Fibroblast of the aortic adventitia (primary cell): ENCODE results near the gene TRPM1. TPM values are rescaled to one million over a fixed set of nuclear protein-coding genes. Genes with fewer than 3 reads are reported as not detected.

Experiments
- DNase-seq: peaks from one replicate; pipeline ENCODE4 v3.0.0-alpha.2; 2010; ENCODE audit warnings: low read depth
- H3K4me3 ChIP-seq: 2 replicates; pipeline ENCODE4 v1.5.1; 2011; ENCODE audit warnings: low read depth, mild to moderate bottlenecking, control low read depth, low read length, moderate library complexity
- CTCF ChIP-seq: IDR thresholded peaks from 2 replicates; pipeline ENCODE4 v1.5.1; 2011; ENCODE audit warnings: mild to moderate bottlenecking, low read length, control low read depth, inconsistent platforms; ENCODE audit not compliant: insufficient read depth
- total RNA-seq: library from RNA; depleted of rRNA; stranded (reverse); fragments of >200 nt; gene quantifications from 2 replicates; pipeline ENCODE4 v1.2.3, GENCODE V29; 2012; ENCODE audit warnings: low replicate concordance

TRPM1 gene
- total RNA-seq, 1 donor, result not detected

GRCh38 chr15:31147456-31147855, 45.9 kb upstream of the TRPM1 start:
- no peak for TF ChIP-seq CTCF
- DNase-seq, result no peak
- no peak overlapping the region for H3K4me3 ChIP-seq

- peak; percentile 63 for DNase-seq
- no peak overlapping the region for H3K4me3 ChIP-seq
Measured at GRCh38 chr15:31145271-31145911, 43.9 kb upstream of the TRPM1 start.

GRCh38 chr15:31141792-31142191, 40.3 kb upstream of the TRPM1 start:
- no peak for DNase-seq
- no peak overlapping the region for H3K4me3 ChIP-seq
- no peak for TF ChIP-seq CTCF

More at GRCh38 chr15:31145271-31145911, 43.9 kb upstream of the TRPM1 start:
- TF ChIP-seq CTCF, result peak; percentile 26

GRCh38 chr15:31136607-31137328, 35.2 kb upstream of the TRPM1 start:
- TF ChIP-seq CTCF, result no peak
- no peak overlapping the region for H3K4me3 ChIP-seq
- no peak for DNase-seq

- no peak for TF ChIP-seq CTCF
- DNase-seq, result no peak
- no peak overlapping the region for H3K4me3 ChIP-seq
Measured at GRCh38 chr15:31136016-31136415, 34.5 kb upstream of the TRPM1 start.

- H3K4me3 ChIP-seq, result no peak overlapping the region
- no peak for TF ChIP-seq CTCF
- no peak for DNase-seq
Measured at GRCh38 chr15:31135523-31135922, 34.0 kb upstream of the TRPM1 start.
